HG03103 (cell line): ENCODE results near the gene EIF4E1B.

Source experiments
- ATAC-seq: cut with Tn5 transposase; IDR thresholded peaks from one replicate; pipeline ENCODE4 v1.9.1; 2021; ENCODE audit warnings: low read depth; ENCODE audit not compliant: unreplicated experiment

The EIF4E1B gene

GRCh38 chr5:176660860-176661641 is 30.6 kb downstream of the EIF4E1B start:
- ATAC-seq, result no peak

- no peak for ATAC-seq
Measured at GRCh38 chr5:176661676-176662075, 31.2 kb downstream of the EIF4E1B start.

GRCh38 chr5:176662371-176663333 is 32.2 kb downstream of the EIF4E1B start:
- no peak for ATAC-seq

GRCh38 chr5:176663566-176663965 is 33.1 kb downstream of the EIF4E1B start:
- ATAC-seq, result no peak

GRCh38 chr5:176664479-176664878 is 34.0 kb downstream of the EIF4E1B start:
- no peak for ATAC-seq

GRCh38 chr5:176664886-176665285 is 34.4 kb downstream of the EIF4E1B start:
- ATAC-seq, result no peak

GRCh38 chr5:176665517-176665916 is 35.0 kb downstream of the EIF4E1B start:
- ATAC-seq, result no peak

- no peak for ATAC-seq
Measured at GRCh38 chr5:176667637-176668036, 37.2 kb downstream of the EIF4E1B start.

- ATAC-seq, result no peak
Measured at GRCh38 chr5:176670449-176670848, 40.0 kb downstream of the EIF4E1B start.

GRCh38 chr5:176671399-176671798 is 40.9 kb downstream of the EIF4E1B start:
- ATAC-seq, result no peak

- ATAC-seq, result no peak
Measured at GRCh38 chr5:176671890-176672747, 41.6 kb downstream of the EIF4E1B start.

GRCh38 chr5:176673651-176674583 is 43.4 kb downstream of the EIF4E1B start:
- no peak for ATAC-seq

GRCh38 chr5:176674799-176675198 is 44.3 kb downstream of the EIF4E1B start:
- ATAC-seq, result no peak

- no peak for ATAC-seq
Measured at GRCh38 chr5:176675676-176676360, 45.3 kb downstream of the EIF4E1B start.

GRCh38 chr5:176676361-176676824 is 45.9 kb downstream of the EIF4E1B start:
- ATAC-seq, result no peak

- ATAC-seq, result no peak
Measured at GRCh38 chr5:176677209-176677939, 46.9 kb downstream of the EIF4E1B start.

- no peak for ATAC-seq
Measured at GRCh38 chr5:176678584-176678983, 48.1 kb downstream of the EIF4E1B start.
